Endothelial cell of umbilical vein (primary cell): ENCODE results near the gene PMIS2.

Experiments used
- EZH2 ChIP-seq: IDR thresholded peaks from 2 replicates; pipeline ENCODE4 v1.6.1; 2012; ENCODE audit warnings: borderline replicate concordance, low read depth, mild to moderate bottlenecking, moderate library complexity, low read length, inconsistent platforms; ENCODE audit not compliant: severe bottlenecking
- JUN ChIP-seq: IDR thresholded peaks from 2 replicates; pipeline ENCODE4 v1.6.1; 2011; ENCODE audit warnings: borderline replicate concordance, low read depth; ENCODE audit not compliant: insufficient read length, insufficient read depth
- MAX ChIP-seq: IDR thresholded peaks from 2 replicates; pipeline ENCODE4 v1.6.1; 2011; ENCODE audit not compliant: insufficient read depth, insufficient read length
- POLR2A ChIP-seq: IDR thresholded peaks from 2 replicates; pipeline ENCODE4 v1.6.1; 2012; ENCODE audit warnings: low read depth, mild to moderate bottlenecking, control low read depth, low read length
- TF ChIP-seq, protein P1 (sequence below), 2 donors: IDR thresholded peaks; 1 replicate in 1 of 2; 2 replicates in 1 of 2; pipeline ENCODE4 v1.5.1; 2011; ENCODE audit warnings: low read length in 2 of 2, mild to moderate bottlenecking in 2 of 2, moderate library complexity in 2 of 2, control low read depth in 1 of 2, inconsistent platforms in 1 of 2, low read depth in 1 of 2; ENCODE audit not compliant: insufficient read depth in 1 of 2; ENCODE audit errors: extremely low read depth in 1 of 2

DNA sequence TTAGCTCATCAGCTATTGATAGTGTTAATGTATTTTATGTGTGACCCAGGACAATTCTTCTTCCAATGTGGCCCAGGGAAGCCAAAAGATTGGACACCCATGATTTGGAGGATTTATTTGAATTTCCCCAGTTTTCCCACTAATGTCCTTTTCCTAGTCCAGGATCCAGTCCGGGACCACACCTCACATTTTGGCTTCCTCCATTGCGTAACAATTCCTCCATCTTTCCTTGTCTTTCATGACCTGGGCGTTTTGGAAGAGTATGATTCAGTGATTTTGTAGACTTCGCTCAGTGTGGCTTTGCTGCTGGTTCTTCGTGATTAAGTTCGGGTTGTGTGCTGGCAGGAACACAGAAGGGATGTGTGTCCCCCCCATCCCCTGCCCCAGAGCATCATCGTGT lies 19.2 kb upstream of the PMIS2 start:
- TF ChIP-seq MAX, result no peak
- TF ChIP-seq POLR2A, result no peak
- TF ChIP-seq, protein P1, sequence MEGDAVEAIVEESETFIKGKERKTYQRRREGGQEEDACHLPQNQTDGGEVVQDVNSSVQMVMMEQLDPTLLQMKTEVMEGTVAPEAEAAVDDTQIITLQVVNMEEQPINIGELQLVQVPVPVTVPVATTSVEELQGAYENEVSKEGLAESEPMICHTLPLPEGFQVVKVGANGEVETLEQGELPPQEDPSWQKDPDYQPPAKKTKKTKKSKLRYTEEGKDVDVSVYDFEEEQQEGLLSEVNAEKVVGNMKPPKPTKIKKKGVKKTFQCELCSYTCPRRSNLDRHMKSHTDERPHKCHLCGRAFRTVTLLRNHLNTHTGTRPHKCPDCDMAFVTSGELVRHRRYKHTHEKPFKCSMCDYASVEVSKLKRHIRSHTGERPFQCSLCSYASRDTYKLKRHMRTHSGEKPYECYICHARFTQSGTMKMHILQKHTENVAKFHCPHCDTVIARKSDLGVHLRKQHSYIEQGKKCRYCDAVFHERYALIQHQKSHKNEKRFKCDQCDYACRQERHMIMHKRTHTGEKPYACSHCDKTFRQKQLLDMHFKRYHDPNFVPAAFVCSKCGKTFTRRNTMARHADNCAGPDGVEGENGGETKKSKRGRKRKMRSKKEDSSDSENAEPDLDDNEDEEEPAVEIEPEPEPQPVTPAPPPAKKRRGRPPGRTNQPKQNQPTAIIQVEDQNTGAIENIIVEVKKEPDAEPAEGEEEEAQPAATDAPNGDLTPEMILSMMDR (IDR thresholded peaks at IDR 0.05; ENCODE audit: extremely low read depth in 1 of 2, insufficient read depth in 1 of 2, low read depth in 1 of 2, low read length in 2 of 2), result no peak
- no peak for TF ChIP-seq JUN
- TF ChIP-seq EZH2, result no peak
